Retinal pigment epithelial cell (primary cell): ENCODE data around the gene TBPL2.
"Not testable (repeated sequence)": the region's sequence is repeated elsewhere in the genome, so short reads cannot be mapped to it uniquely, and the experiment has no call there.

ENCODE experiments used
- DNase-seq: peaks from one replicate; pipeline ENCODE4 v3.0.0-alpha.2; 2010; ENCODE audit warnings: low read depth
- H3K4me3 ChIP-seq: 2 replicates; pipeline ENCODE4 v1.5.1; 2011; ENCODE audit warnings: mild to moderate bottlenecking, low read length, control low read depth, moderate library complexity
- TF ChIP-seq, protein P1 (sequence below): conservative IDR thresholded peaks from 2 replicates; pipeline ENCODE4 v1.5.1; 2011; ENCODE audit warnings: low read depth, low read length, control low read depth, inconsistent platforms

TBPL2 gene

DNA sequence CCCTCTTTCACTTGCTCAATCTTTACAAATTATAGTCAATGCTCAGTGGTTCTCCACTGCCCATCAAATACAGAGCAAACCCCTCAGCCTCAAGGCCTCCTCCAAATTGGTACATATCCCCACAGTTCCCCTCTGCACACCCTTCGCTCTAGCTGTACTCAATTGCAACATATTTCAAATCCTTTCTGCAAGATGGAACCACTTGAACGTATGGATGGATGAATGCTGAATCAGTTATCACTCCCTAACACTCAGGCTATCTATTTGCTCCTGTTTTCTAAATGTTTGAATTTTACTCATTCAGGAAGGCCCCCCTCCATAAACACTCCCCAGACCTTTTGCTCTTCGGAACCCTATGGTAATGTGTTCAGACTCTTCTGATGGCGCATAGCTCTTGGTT, 53.3 kb downstream of the TBPL2 start:
- H3K4me3 ChIP-seq = no peak overlapping the region
- DNase-seq = no peak
- TF ChIP-seq, protein P1, sequence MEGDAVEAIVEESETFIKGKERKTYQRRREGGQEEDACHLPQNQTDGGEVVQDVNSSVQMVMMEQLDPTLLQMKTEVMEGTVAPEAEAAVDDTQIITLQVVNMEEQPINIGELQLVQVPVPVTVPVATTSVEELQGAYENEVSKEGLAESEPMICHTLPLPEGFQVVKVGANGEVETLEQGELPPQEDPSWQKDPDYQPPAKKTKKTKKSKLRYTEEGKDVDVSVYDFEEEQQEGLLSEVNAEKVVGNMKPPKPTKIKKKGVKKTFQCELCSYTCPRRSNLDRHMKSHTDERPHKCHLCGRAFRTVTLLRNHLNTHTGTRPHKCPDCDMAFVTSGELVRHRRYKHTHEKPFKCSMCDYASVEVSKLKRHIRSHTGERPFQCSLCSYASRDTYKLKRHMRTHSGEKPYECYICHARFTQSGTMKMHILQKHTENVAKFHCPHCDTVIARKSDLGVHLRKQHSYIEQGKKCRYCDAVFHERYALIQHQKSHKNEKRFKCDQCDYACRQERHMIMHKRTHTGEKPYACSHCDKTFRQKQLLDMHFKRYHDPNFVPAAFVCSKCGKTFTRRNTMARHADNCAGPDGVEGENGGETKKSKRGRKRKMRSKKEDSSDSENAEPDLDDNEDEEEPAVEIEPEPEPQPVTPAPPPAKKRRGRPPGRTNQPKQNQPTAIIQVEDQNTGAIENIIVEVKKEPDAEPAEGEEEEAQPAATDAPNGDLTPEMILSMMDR = no peak

DNA sequence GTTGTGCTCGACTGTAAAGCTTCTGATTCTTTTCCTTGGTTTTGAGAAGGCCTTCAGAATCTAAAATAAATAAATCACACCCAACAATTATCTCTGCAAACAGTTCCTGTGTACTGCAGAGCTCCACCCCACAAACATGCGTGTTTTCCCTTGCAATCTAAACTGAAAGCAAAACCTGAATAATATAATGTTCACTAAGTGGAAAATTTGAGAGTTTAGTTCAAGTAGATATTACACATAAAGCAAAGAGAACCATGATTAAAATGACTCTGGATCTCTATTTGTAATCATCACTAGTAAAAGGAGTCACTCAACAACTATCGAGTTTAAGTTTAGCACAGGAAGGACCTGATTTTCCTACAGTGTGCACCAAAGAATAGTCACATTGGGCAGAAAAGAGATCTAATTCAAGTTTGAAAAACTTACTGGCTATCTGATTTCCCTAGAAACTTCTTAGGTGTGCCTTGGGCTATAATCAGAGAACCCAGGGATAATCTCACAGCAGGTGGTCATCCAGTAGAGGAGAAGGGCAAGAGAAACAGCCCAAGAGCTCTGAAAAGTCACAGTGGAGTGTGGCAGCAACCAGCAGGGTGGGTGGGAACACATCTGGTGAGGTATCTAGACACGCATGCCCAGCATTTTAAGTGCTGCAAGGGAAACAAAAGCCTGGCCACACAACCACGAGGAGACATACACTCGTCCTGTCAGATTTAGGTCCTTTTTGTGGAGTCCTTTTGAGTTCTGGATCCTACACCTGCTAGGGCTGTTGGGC, 54.2 kb downstream of the TBPL2 start:
- no peak for DNase-seq
- no peak overlapping the region for H3K4me3 ChIP-seq
- TF ChIP-seq, protein P1 = no peak

DNA sequence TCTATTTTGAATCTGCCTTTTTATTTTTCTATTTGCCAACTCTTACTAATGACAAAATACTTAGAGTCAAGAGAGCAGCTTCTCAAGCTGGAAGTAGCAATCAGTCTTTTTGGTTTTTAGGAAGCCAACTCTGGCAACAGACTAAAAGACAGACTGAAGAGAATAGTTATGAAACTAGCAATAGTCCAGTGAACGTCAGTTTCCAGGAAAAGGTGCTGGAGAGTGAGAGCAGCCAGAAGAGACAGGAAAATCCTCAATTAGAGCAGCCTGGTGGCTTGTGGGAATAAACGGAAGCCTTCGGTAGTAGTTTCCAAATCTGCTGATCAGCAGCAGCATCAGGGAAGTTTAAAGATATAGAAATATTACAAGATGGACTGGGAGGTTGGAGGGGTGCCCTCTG, 55.9 kb downstream of the TBPL2 start:
- DNase-seq = no peak
- no peak overlapping the region for H3K4me3 ChIP-seq
- TF ChIP-seq, protein P1 = no peak

DNA sequence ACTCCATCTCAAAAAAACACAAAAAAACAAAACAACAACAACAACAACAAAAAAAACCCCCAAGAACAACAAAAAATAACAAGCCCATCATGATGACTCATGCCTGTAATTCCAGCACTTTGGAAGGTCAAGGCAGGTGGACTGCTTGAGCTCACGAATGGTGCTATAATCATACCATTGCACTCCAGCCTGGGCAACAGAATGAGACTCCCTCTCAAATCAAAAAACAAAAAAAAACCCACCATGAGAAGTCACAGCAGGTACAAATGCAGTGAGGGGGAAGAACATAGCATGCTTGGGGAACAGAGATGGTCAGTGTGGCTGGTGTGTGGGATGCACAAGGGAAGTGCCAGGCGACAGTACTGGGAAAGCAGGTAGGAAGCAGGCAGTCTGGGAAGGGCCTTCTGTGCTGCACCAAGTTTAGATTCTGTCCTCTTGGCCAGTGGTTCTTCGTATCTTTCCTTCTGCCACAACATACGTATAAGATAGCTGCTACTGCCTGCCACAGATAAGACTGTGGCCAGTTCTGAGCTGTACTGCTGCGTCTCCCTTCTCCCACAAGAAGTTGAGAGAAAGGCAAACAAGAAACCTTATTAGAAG, 56.8 kb downstream of the TBPL2 start:
- no peak overlapping the region for H3K4me3 ChIP-seq
- no peak for DNase-seq
- TF ChIP-seq, protein P1 = no peak

DNA sequence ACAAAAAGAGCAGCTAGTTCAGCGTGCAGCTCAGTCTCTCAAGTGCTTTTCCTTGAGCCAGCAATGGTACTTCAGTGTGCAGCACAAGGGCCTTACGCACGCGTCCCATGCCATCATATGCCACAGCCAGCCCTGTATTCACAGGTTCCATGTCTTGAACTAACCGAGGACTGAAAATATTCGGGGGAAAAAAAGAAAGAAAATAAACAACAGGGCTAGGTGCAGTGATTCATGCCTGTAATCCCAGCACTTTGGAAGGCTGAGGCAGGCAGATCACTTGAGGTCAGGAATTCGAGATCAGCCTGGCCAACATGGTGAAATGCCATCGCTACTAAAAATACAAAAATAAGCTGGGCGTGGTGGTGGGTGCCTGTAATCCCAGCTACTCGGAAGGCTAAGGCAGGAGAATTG, 57.4 kb downstream of the TBPL2 start:
- H3K4me3 ChIP-seq, DNase-seq: not testable (repeated sequence)

DNA sequence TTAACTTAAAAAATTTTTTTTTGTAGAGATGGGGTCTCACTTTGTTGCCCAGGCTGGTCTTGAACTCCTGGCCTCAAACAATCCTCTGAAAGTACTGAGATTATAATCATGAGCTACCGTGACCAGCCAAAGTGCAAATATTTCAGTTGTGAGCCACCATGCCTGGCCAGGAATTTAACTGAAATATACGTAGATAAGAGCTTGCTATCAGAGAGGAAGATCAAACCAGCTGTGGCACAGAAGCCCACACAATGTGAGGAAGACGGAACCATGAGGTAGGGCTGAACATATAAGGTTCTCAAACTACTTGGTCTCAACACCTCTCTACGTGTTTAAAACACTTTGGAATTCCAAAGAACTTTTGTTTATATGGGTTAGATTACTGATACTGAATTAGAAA, 57.9 kb downstream of the TBPL2 start:
- no peak overlapping the region for H3K4me3 ChIP-seq
- TF ChIP-seq, protein P1 = no peak
- no peak for DNase-seq

DNA sequence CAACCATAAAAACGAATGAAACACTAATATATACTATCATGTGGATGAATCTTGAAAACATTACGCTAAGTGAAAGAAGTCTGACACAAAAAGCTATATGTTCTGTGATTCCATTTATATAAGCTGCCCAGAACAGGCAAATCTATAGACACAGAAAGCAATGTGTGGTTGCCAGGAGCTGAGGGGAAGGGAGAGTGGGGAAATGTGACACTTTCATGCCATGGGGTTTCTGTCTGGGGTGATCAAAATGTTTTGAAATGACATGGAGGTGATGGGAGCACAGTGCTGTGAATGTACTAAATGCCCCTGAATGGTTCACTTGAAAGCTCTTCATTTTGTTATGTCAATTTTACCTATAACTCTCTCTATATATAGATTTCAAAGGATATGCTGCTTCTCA, 58.9 kb downstream of the TBPL2 start:
- DNase-seq = no peak

More for the DNA sequence above, 58.9 kb downstream of the TBPL2 start:
- H3K4me3 ChIP-seq = no peak overlapping the region
- TF ChIP-seq, protein P1 = no peak
